H54 (cell line): Measurements from ENCODE around the gene TMEM132D.
"Not testable (repeated sequence)": the region's sequence is repeated elsewhere in the genome, so short reads cannot be mapped to it uniquely, and the experiment has no call there.

Experiments used
- DNase-seq: peaks from one replicate; pipeline ENCODE4 v3.0.0; 2011; ENCODE audit warnings: low spot score, mixed read lengths; ENCODE audit not compliant: insufficient read length
- FAIRE-seq: peaks from 3 replicates; lab custom pipeline; 2011; peaks lifted over from hg19 to GRCh38; lab: Jason Lieb, UNC
- POLR2A ChIP-seq: IDR thresholded peaks from 2 replicates; pipeline ENCODE4 v1.6.1; 2011; ENCODE audit warnings: low read depth, mild to moderate bottlenecking, low read length

Gene TMEM132D

GRCh38 chr12:129544716-129545115 lies 359.1 kb downstream of the TMEM132D start:
- TF ChIP-seq POLR2A = no peak
- DNase-seq (no peak), FAIRE-seq (no peak)

- DNase-seq (no peak), FAIRE-seq (no peak)
- no peak for TF ChIP-seq POLR2A
Observed at GRCh38 chr12:129540954-129541353, 362.9 kb downstream of the TMEM132D start.

- DNase-seq = no peak
- FAIRE-seq = no peak
Observed at GRCh38 chr12:129540249-129540648, 363.6 kb downstream of the TMEM132D start.

GRCh38 chr12:129538724-129539335 lies 365.0 kb downstream of the TMEM132D start:
- not testable (repeated sequence) for DNase-seq, FAIRE-seq

More at GRCh38 chr12:129540249-129540648, 363.6 kb downstream of the TMEM132D start:
- TF ChIP-seq POLR2A = no peak

GRCh38 chr12:129538137-129538536 lies 365.7 kb downstream of the TMEM132D start:
- no peak for DNase-seq
- no peak for FAIRE-seq

GRCh38 chr12:129534966-129535750 lies 368.7 kb downstream of the TMEM132D start:
- FAIRE-seq (no peak), DNase-seq (no peak)
- no peak for TF ChIP-seq POLR2A

More at GRCh38 chr12:129538137-129538536, 365.7 kb downstream of the TMEM132D start:
- no peak for TF ChIP-seq POLR2A

- no peak for FAIRE-seq
- DNase-seq = no peak
- no peak for TF ChIP-seq POLR2A
Observed at GRCh38 chr12:129532707-129533499, 370.9 kb downstream of the TMEM132D start.

GRCh38 chr12:129532082-129532481 lies 371.7 kb downstream of the TMEM132D start:
- no peak for DNase-seq
- FAIRE-seq = no peak

GRCh38 chr12:129530984-129531383 lies 372.8 kb downstream of the TMEM132D start:
- TF ChIP-seq POLR2A = no peak
- FAIRE-seq (no peak), DNase-seq (no peak)

More at GRCh38 chr12:129532082-129532481, 371.7 kb downstream of the TMEM132D start:
- TF ChIP-seq POLR2A = no peak

- no peak for FAIRE-seq
- no peak for DNase-seq
- no peak for TF ChIP-seq POLR2A
Observed at GRCh38 chr12:129530517-129530916, 373.3 kb downstream of the TMEM132D start.

- TF ChIP-seq POLR2A = no peak
- no peak for DNase-seq
- FAIRE-seq = no peak
Observed at GRCh38 chr12:129527506-129527905, 376.3 kb downstream of the TMEM132D start.

- DNase-seq (no peak), FAIRE-seq (no peak)
- no peak for TF ChIP-seq POLR2A
Observed at GRCh38 chr12:129523621-129524020, 380.2 kb downstream of the TMEM132D start.

- DNase-seq (no peak), FAIRE-seq (no peak)
- TF ChIP-seq POLR2A = no peak
Observed at GRCh38 chr12:129520739-129521138, 383.1 kb downstream of the TMEM132D start.

GRCh38 chr12:129503802-129504201 lies 400.0 kb downstream of the TMEM132D start:
- DNase-seq (no peak), FAIRE-seq (no peak)
- no peak for TF ChIP-seq POLR2A
